ENCODE results near the gene PLEKHF1. TPM values are rescaled to one million over a fixed set of nuclear protein-coding genes. Genes with fewer than 3 reads are reported as not detected.

PLEKHF1 gene
- total and polyA plus RNA-seq, 2 of the 13 experiments (the other 11 are each of a cell fraction or from before 2014, with no cell fraction given): 2.9 to 3.8 TPM

- FAIRE-seq (no peak), ATAC-seq (peak; percentile 13; the same call in 1 of the 3 replicates), DNase-seq (ENCODE audit: low spot score) (no peak)
- 0% methylated on average over 2 of the region's 7 CpGs for WGBS (ENCODE audit: low lambda C conversion rate)
- Histone ChIP-seq H3K27ac (ENCODE audit: extremely low read length, insufficient read depth, low read length) (no peak overlapping the region), H3K4me2 (ENCODE audit: low read depth, low read length) (no peak overlapping the region), H3K9ac (ENCODE audit: insufficient read depth, low read depth, low read length) (no peak overlapping the region), H3K4me3 (replicated peaks in 1 of 3; ENCODE audit: insufficient read depth in 1 of 3, low read depth in 2 of 3, low read length in 3 of 3) (no peak overlapping the region), H3K27me3 (ENCODE audit: control insufficient read depth in 1 of 2, insufficient read depth in 2 of 2, low read length in 2 of 2) (peaks cover 1 to 3% of the 10 kb centered on the region in 2 experiments; a peak in 2 of 5 replicates), H3K36me3 (replicated peaks in 1 of 2; ENCODE audit: control insufficient read depth in 1 of 2, insufficient read depth in 2 of 2, low read length in 2 of 2) (peaks cover 7 to 12% of the 10 kb centered on the region in 2 experiments; a peak in 4 of 5 replicates), H4K20me1 (ENCODE audit: insufficient read depth, low read length) (no peaks in the 10 kb centered on the region), H3K4me1 (ENCODE audit: insufficient read depth, low read length) (peaks cover 12% of the 10 kb centered on the region; the same call in 1 of the 2 replicates), H3K79me2 (ENCODE audit: insufficient read depth, low read length) (no peaks in the 10 kb centered on the region), H3K9me3 (ENCODE audit: low read length) (no peaks in the 10 kb centered on the region), H2AFZ (ENCODE audit: low read length) (no peak overlapping the region)
- POLR2A ChIA-PET: no interaction called here
- in situ Hi-C loops (cut with HindIII; ENCODE audit: extremely low pct_ligation_motif_present, low pct_unique_long_range_greater_than_20kb) (no loop called here), intact Hi-C loops (cut with micrococcal nuclease; ENCODE audit: unreplicated experiment) (no loop called here)
- CTCF ChIA-PET (ENCODE audit: low intra/inter-chr PET ratio, low total read pairs): no interaction called here
- TF ChIP-seq TFAP4 (IDR thresholded peaks at IDR 0.05; ENCODE audit: borderline replicate concordance, low read depth): peak; percentile 32; the same call in 1 of the 2 replicates
- TF ChIP-seq CHD4 (IDR thresholded peaks at IDR 0.05; ENCODE audit: borderline replicate concordance, low read length): no peak
- 0 out of 2 replicates have a peak, but pooled peaks have one; percentile 5 for TF ChIP-seq HNF4A (CRISPR knock-in tag; IDR thresholded peaks at IDR 0.05)
- no peak for TF ChIP-seq MYPOP (CRISPR knock-in tag; IDR thresholded peaks at IDR 0.05)
- no TSS peak for BruUV-seq (replicated peaks)
Measured at GRCh38 chr19:29618871-29619270, 46.4 kb upstream of the PLEKHF1 start.

- TF ChIP-seq ZNF724P (CRISPR knock-in tag; IDR thresholded peaks at IDR 0.05; ENCODE audit: borderline replicate concordance) (no peak), GTF3A (CRISPR knock-in tag; conservative IDR thresholded peaks at IDR 0.05) (no peak), ZNF20 (CRISPR knock-in tag; IDR thresholded peaks at IDR 0.05) (no peak), SIN3B (IDR thresholded peaks at IDR 0.05; ENCODE audit: low read length) (no peak), RARG (CRISPR knock-in tag; IDR thresholded peaks at IDR 0.05; ENCODE audit: low read depth) (no peak), MAFK (conservative IDR thresholded peaks at IDR 0.05 in 1 of 2, IDR thresholded peaks at IDR 0.05 in 1 of 2; ENCODE audit: low read length in 2 of 2) (no peak)
- POLR2A ChIA-PET: interaction anchor here (1.4 kb wide), 1 partner anchor 15 kb away, joined by 4 read pairs; the partner anchor contains the start of gene POP4
- Histone ChIP-seq H2AFZ (ENCODE audit: low read length) (no peak overlapping the region), H3K27me3 (ENCODE audit: control insufficient read depth in 1 of 2, insufficient read depth in 2 of 2, low read length in 2 of 2) (peaks cover 1 to 3% of the 10 kb centered on the region in 2 experiments; a peak in 2 of 5 replicates), H3K9me3 (ENCODE audit: low read length) (no peaks in the 10 kb centered on the region), H3K4me1 (ENCODE audit: insufficient read depth, low read length) (peaks cover 12% of the 10 kb centered on the region; the same call in 1 of the 2 replicates), H3K9ac (ENCODE audit: insufficient read depth, low read depth, low read length) (no peak overlapping the region), H3K79me2 (ENCODE audit: insufficient read depth, low read length) (no peaks in the 10 kb centered on the region), H3K4me2 (ENCODE audit: low read depth, low read length) (no peak overlapping the region), H3K27ac (ENCODE audit: extremely low read length, insufficient read depth, low read length) (no peak overlapping the region), H3K36me3 (replicated peaks in 1 of 2; ENCODE audit: control insufficient read depth in 1 of 2, insufficient read depth in 2 of 2, low read length in 2 of 2) (peaks cover under 1 to 3% of the 10 kb centered on the region in 2 experiments; a peak in 2 of 5 replicates), H4K20me1 (ENCODE audit: insufficient read depth, low read length) (no peaks in the 10 kb centered on the region), H3K4me3 (replicated peaks in 1 of 3; ENCODE audit: insufficient read depth in 1 of 3, low read depth in 2 of 3, low read length in 3 of 3) (no peak overlapping the region; a peak in 1 of 6 replicates)
- FAIRE-seq (no peak), DNase-seq (ENCODE audit: low spot score) (no peak), ATAC-seq (no peak)
- no TSS peak for BruUV-seq (replicated peaks)
- intact Hi-C loops (cut with micrococcal nuclease; ENCODE audit: unreplicated experiment) (no loop called here), in situ Hi-C loops (cut with HindIII; ENCODE audit: extremely low pct_ligation_motif_present, low pct_unique_long_range_greater_than_20kb) (no loop called here)
- CTCF ChIA-PET (ENCODE audit: low intra/inter-chr PET ratio, low total read pairs): no interaction called here
- WGBS (ENCODE audit: low lambda C conversion rate): 26% methylated on average over 15 of the region's 15 CpGs
Measured at GRCh38 chr19:29620931-29621351, 44.3 kb upstream of the PLEKHF1 start.
